Neural progenitor cell (in vitro differentiated cells): ENCODE results near the gene SUMO3.

Source experiments
- EZH2 ChIP-seq: fragments of 200-600 bp; sonication (generic); IDR thresholded peaks from 2 replicates; pipeline ENCODE4 v1.6.1; 2017; ENCODE audit warnings: antibody characterized with exemption, mild to moderate bottlenecking, moderate library complexity
- EZH2phosphoT487 ChIP-seq: fragments of 200-600 bp; sonication (generic); IDR thresholded peaks from 2 replicates; pipeline ENCODE4 v1.6.1; 2017; ENCODE audit warnings: antibody characterized with exemption
- TF ChIP-seq, protein P1 (sequence below): fragments of 200-600 bp; sonication (generic); IDR thresholded peaks from 2 replicates; pipeline ENCODE4 v1.5.1; 2017; ENCODE audit warnings: antibody characterized with exemption, mild to moderate bottlenecking

DNA sequence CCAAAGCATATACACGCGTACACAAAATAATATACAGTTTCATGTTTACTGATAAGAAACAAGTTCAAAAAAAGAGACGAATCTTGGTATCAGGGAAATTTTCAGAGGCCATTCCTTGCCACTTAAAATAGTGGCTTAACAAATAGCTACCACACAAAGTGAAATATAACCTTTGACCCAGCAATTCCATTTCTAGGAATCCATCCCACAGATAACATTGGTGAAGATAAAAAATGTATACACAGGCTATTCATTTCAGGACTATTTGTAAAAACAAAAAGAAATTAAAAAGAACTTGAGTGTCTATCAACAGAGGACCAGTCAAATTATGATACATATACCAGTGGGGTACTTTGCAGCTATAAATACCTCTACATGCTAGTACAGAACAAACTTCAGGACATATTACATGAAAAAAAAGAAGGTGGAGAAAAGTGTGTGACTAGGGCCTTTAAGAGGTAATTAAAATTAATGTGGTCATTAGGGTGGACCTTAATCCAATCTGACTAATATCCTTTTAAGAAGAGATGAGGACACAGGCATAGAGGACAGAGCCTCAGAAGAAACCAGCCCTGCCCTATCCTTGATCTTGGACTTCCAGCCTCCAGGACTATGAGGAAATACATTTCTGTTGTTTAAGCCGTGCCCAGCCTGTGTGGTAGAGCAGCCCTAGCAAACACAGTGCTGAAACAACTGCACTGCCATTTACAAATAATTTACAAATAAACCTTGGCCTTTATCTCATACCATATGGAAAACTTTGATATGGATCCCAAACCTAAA lies 24.1 kb downstream of the SUMO3 start:
- TF ChIP-seq EZH2 (no peak), EZH2phosphoT487 (no peak)
- TF ChIP-seq, protein P1, sequence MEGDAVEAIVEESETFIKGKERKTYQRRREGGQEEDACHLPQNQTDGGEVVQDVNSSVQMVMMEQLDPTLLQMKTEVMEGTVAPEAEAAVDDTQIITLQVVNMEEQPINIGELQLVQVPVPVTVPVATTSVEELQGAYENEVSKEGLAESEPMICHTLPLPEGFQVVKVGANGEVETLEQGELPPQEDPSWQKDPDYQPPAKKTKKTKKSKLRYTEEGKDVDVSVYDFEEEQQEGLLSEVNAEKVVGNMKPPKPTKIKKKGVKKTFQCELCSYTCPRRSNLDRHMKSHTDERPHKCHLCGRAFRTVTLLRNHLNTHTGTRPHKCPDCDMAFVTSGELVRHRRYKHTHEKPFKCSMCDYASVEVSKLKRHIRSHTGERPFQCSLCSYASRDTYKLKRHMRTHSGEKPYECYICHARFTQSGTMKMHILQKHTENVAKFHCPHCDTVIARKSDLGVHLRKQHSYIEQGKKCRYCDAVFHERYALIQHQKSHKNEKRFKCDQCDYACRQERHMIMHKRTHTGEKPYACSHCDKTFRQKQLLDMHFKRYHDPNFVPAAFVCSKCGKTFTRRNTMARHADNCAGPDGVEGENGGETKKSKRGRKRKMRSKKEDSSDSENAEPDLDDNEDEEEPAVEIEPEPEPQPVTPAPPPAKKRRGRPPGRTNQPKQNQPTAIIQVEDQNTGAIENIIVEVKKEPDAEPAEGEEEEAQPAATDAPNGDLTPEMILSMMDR: no peak
